GM20000 (cell line): Measurements from ENCODE around the gene CTDSP2.

Experiments used
- DNase-seq: peaks from one replicate; pipeline ENCODE4 v3.0.0; 2012; ENCODE audit warnings: low spot score
- TF ChIP-seq, protein P1 (sequence below): IDR thresholded peaks from 2 replicates; pipeline ENCODE4 v1.5.1; 2012; ENCODE audit warnings: mild to moderate bottlenecking, control low read depth; ENCODE audit errors: extremely low read depth, missing control alignments

CTDSP2 gene

DNA sequence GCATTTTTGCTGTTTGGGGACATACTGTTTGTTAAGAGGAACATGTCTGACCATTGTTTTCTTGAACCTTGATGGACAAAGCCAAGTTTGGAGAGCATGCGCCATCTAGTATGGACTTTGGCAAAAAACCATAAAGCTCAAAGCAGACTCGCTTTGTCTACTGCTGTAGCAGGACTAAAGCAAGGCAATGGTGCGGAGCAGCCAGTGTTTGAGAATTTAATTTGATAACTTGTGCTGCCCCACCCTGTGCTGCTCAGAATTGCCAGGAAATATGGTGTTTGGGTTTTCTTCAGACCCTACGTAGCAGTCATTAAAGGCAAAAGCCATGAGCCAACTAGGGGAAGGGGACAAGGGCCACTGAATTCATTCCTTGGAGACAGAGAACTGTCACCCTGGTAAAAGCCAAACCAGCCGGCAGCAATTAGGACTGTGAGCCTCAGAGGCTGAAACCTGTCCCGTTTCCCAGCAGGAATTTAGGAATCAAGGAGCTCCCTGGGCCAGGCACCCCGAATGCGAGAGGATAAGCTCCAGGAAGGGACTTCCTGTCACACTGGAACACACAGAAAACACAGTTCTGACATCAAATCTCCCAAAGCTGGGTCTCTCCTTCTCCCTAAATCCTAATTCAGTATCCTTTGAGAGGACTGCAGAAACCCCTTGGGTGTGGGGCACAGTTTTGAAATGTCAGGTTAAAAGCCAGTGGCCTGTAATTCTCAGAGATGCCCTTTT, 29.1 kb downstream of the CTDSP2 start:
- DNase-seq = no peak
- TF ChIP-seq, protein P1, sequence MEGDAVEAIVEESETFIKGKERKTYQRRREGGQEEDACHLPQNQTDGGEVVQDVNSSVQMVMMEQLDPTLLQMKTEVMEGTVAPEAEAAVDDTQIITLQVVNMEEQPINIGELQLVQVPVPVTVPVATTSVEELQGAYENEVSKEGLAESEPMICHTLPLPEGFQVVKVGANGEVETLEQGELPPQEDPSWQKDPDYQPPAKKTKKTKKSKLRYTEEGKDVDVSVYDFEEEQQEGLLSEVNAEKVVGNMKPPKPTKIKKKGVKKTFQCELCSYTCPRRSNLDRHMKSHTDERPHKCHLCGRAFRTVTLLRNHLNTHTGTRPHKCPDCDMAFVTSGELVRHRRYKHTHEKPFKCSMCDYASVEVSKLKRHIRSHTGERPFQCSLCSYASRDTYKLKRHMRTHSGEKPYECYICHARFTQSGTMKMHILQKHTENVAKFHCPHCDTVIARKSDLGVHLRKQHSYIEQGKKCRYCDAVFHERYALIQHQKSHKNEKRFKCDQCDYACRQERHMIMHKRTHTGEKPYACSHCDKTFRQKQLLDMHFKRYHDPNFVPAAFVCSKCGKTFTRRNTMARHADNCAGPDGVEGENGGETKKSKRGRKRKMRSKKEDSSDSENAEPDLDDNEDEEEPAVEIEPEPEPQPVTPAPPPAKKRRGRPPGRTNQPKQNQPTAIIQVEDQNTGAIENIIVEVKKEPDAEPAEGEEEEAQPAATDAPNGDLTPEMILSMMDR = no peak

DNA sequence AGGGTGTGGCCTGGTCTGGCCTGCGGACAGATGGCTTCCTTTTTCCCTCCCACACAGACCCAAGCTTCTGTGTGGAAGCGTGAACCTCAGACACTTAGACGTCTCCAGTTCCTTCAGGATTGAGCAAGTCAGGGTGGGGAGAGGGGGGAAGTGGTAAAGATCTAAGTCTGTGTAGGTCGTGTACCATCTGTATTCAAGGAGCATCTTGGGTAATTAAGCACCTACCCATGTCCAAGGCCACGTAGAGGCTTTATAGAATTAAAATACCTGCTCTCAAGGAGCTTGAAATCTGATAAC, 29.7 kb downstream of the CTDSP2 start:
- no peak for DNase-seq
- TF ChIP-seq, protein P1 = no peak

DNA sequence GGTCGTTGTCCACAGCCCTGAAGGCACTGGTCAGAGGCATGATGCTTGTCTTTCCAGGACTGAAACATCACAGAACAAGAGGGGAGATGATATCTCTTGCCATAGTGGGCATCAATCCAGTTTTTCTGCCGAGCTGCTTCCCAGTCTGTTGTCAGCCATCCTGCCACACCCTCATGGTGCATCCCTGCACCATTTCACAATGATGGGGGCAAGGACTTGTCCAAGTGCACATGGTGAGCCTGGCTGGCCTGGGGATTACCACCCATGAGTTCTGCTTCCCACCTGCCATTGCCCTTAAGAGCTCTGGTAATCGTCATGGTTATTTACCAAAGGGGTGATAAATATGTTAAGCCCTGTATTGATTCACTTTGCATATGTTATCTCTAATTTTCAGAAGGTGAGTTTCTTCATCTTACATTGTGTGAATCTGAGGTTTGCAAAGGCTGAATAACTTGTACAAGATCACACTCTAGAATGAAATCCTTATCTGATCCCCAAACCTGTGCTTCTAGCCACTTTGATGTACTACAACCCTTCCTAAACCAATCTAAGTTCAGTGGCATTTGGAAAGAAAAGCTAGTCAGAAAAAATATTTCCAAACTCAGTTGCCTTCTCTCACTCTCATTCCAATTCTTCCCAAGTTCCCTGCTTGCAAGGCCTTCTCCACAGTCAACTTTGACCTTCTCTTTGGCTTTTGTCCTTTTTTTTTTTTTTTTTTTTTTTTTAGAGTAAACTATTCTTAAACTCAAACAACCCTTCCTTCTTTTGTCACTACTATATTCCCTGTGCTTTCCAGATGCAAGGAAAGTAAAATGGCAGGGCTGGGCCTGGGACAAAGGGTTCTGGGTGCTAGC, 30.3 kb downstream of the CTDSP2 start:
- TF ChIP-seq, protein P1 = no peak
- DNase-seq = no peak

DNA sequence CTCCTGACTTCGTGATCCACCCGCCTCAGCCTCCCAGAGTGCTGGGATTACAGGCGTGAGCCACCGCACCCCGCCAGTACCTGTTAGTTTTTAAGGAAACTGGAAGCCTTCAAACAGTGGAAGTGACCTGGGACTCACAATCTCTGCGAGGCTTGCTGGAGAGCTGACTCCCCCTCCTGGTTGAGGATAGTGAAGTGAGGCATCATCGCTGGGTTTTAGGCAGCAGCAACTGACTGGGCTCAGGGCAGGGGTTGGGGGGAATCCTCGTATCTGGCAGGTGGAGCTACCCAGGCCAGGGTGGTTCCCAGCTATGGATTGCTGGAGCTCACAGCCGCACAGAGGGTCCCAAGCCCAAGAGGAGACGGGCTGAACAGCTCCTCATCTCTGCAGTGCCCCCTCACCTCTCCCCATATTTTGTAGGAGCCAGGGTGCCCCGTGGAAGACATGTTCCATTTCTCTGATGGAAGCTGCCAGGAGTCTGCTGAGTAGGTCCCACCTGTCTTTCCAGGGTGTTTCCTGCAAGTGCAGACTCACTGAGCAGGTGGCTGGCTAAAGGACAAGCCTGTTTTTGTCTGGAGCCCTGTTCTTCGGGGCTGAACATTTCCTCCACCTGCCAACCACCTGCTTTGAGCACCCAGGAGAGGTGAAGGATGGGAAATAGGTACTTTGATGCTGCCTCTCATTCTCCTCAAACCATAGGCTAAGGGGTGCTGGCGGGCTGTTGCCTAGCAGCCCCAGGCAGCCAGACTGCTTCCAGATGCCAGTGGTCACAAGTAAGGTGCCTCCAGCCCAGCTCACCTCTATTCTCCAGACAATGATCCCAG, 31.1 kb downstream of the CTDSP2 start:
- TF ChIP-seq, protein P1 = no peak
- no peak for DNase-seq

DNA sequence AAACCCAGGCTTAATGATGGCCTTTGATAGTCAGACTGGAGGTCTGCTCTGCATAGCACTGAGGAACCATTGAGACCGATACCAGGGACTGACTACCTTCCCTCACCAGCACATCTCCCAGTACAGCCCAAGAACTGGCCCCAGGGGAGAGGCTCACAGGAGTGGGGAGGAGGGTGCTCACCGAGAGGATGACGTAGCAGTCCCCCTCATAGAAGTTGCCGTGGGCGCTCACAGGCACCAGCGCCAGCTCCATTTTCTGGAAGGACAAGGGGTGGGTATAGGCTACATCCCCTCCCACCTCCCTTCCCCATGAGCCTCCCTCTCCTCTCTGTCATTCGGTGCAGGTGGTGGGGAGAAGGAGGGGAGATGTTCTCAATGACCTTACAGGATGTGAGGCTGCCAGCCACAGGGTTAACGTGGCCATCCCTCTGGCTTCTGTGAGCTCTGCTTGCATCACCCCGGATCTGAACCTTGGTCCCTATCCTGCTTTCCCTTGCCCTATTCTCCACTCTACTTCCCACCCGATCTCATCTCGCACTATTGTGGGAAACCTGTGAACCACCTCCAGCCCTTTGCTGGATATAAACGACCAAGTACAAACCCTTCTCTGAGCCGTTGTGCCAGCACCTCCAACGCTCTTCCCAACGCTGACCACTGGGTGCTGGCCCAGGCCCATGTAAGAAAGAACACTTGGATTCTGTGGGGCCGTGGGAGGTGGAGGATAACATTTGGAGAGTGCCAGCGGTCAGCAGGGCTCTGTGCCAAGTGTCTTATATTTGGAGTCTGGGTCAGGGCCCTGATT, 32.4 kb downstream of the CTDSP2 start:
- no peak for DNase-seq
- TF ChIP-seq, protein P1 = no peak

DNA sequence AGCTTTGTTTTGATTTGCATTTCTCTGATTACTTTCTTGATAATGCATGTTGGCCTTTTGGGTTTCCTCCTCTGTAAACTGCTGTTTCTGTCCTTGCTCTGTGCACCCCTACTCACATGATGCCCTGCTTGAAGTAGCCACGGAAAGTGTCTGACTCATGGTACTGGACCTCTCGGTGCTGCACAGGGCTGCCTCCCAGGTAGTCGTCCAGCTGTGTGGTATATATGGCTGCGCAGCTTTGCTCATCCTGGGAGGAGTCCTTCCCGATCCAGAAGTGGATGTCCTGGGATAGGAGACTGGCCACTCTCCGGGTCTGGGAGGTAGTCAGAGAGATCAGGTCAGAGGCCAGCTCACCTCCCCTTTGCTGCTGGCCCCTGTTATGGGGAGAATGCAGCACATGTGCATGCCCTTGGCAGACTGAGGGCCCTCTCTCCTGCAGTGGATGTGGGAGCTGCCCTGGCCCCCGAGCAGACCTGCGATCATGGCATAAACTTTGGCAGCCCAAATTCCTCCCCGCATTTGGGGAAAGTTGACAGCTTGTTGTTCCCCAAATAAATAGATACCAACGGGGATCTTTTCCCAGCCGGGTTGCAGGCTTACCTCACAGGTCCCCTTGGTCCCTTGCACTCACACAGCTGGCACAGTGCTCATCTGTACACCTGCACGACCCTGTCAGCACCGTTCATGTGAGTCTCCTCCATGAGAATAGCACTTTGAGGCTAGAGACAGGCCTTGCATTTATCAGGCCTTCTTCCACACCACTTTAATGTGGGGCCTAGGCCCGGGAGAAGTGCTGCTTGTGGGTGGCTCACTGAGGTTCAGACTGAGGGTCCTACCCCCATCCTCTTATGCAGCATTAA, 33.2 kb downstream of the CTDSP2 start:
- TF ChIP-seq, protein P1 = no peak
- no peak for DNase-seq
